AML-193 (cell line): ENCODE data around the gene ITPKA.
A peak's percentile ranks its signal among the peaks of the same experiment; 100 is the strongest.

Source experiments
- DNase-seq, 2 experiments: peaks; one replicate each; lab custom pipeline; 2025; lab: John Stamatoyannopoulos, UW

Gene ITPKA

GRCh38 chr15:41490355-41490754 lies 3.3 kb upstream of the ITPKA start:
- DNase-seq, result no peak

- DNase-seq, result no peak
Observed at GRCh38 chr15:41491889-41492288, 1.8 kb upstream of the ITPKA start.

GRCh38 chr15:41492597-41493204 lies 973 bp upstream of the ITPKA start:
- no peak for DNase-seq

- DNase-seq, result no peak
Observed at GRCh38 chr15:41493902-41494189, 172 bp downstream of the ITPKA start.

- DNase-seq, result no peak
Observed at GRCh38 chr15:41494190-41494921, 682 bp downstream of the ITPKA start.

GRCh38 chr15:41494922-41495735 lies 1.5 kb downstream of the ITPKA start:
- DNase-seq, result no peak

- no peak for DNase-seq
Observed at GRCh38 chr15:41495736-41496599, 2.3 kb downstream of the ITPKA start.

- DNase-seq, result no peak
Observed at GRCh38 chr15:41498657-41499056, 5.0 kb downstream of the ITPKA start.

- no peak for DNase-seq
Observed at GRCh38 chr15:41499109-41499851, 5.6 kb downstream of the ITPKA start.

GRCh38 chr15:41501191-41501917 lies 7.7 kb downstream of the ITPKA start:
- DNase-seq, result no peak

- no peak for DNase-seq
Observed at GRCh38 chr15:41501931-41502794, 8.5 kb downstream of the ITPKA start.

- DNase-seq, result no peak
Observed at GRCh38 chr15:41502795-41503668, 9.4 kb downstream of the ITPKA start.

GRCh38 chr15:41503669-41504010 lies 10.0 kb downstream of the ITPKA start:
- no peak for DNase-seq

- no peak for DNase-seq
Observed at GRCh38 chr15:41504751-41505492, 11.2 kb downstream of the ITPKA start.

- no peak for DNase-seq
Observed at GRCh38 chr15:41505776-41506175, 12.1 kb downstream of the ITPKA start.

GRCh38 chr15:41506796-41507341 lies 13.2 kb downstream of the ITPKA start:
- peak in 1 of 2 experiments; percentile 6 for DNase-seq

- no peak for DNase-seq
Observed at GRCh38 chr15:41507820-41508290, 14.2 kb downstream of the ITPKA start.

- DNase-seq, result no peak
Observed at GRCh38 chr15:41510728-41511127, 17.1 kb downstream of the ITPKA start.
